B cell (primary cell): Measurements from ENCODE around the gene PRKACA.

Experiments
- CTCF ChIP-seq: fragments of 200-600 bp; IDR thresholded peaks from one replicate; pipeline ENCODE4 v1.8.0; 2022; ENCODE audit warnings: antibody characterized with exemption, mild to moderate bottlenecking
- EZH2 ChIP-seq: IDR thresholded peaks from 2 replicates; pipeline ENCODE4 v1.6.1; 2012; ENCODE audit warnings: borderline replicate concordance, low read depth, mild to moderate bottlenecking, moderate library complexity, low read length; ENCODE audit not compliant: insufficient read depth, poor library complexity, severe bottlenecking

- TF ChIP-seq CTCF (no peak), EZH2 (no peak)
Observed at GRCh38 chr19:14053032-14053431, 64.5 kb downstream of the PRKACA start.
